ENCODE data around the gene EPN3.

- TF ChIP-seq EZH2 (IDR thresholded peaks at IDR 0.05; ENCODE audit: low read depth, unreplicated experiment) = peak; percentile 47
- TF ChIP-seq POLR2AphosphoS5 (IDR thresholded peaks at IDR 0.05; ENCODE audit: low read depth) = no peak
- TF ChIP-seq CTCF (conservative IDR thresholded peaks at IDR 0.05; ENCODE audit: low read depth in 2 of 2) = no peak
- no peak for TF ChIP-seq STAT1 (IDR thresholded peaks at IDR 0.05; ENCODE audit: unreplicated experiment)
- no peak for TF ChIP-seq EZH2phosphoT487 (IDR thresholded peaks at IDR 0.05; ENCODE audit: unreplicated experiment)
- TF ChIP-seq REST (IDR thresholded peaks at IDR 0.05; ENCODE audit: unreplicated experiment) = no peak
- no peak for TF ChIP-seq JUNB (IDR thresholded peaks at IDR 0.05; ENCODE audit: unreplicated experiment)
- no peak for TF ChIP-seq CREB1 (CRISPR knock-in tag; IDR thresholded peaks at IDR 0.05; ENCODE audit: low read depth)
- no peak for TF ChIP-seq ZNF462 (CRISPR knock-in tag; IDR thresholded peaks at IDR 0.05)
- TF ChIP-seq ETS1 (IDR thresholded peaks at IDR 0.05) = no peak
- TF ChIP-seq ZNF331 (CRISPR knock-in tag; IDR thresholded peaks at IDR 0.05; ENCODE audit: low read depth) = no peak
- no peak for TF ChIP-seq NANOG (IDR thresholded peaks at IDR 0.05; ENCODE audit: borderline replicate concordance)
- no peak for TF ChIP-seq ZNF114 (CRISPR knock-in tag; IDR thresholded peaks at IDR 0.05)
These were observed 26.5 kb downstream of the EPN3 start for GRCh38 chr17:50558941-50559614.
